IPS-15b (cell line): Measurements from ENCODE around the gene PSG7.
"Not testable (repeated sequence)": the region's sequence is repeated elsewhere in the genome, so short reads cannot be mapped to it uniquely, and the experiment has no call there.

Experiments used
- H3K27me3 ChIP-seq: one replicate; pipeline ENCODE4 v1.6.1; 2013; ENCODE audit warnings: low read length; ENCODE audit not compliant: control insufficient read depth, insufficient read depth
- H3K36me3 ChIP-seq: one replicate; pipeline ENCODE4 v1.6.1; 2013; ENCODE audit warnings: low read length; ENCODE audit not compliant: control insufficient read depth, insufficient read depth
- H3K4me1 ChIP-seq: one replicate; pipeline ENCODE4 v1.6.1; 2013; ENCODE audit warnings: mild to moderate bottlenecking, low read length; ENCODE audit not compliant: control insufficient read depth, insufficient read depth
- H3K4me3 ChIP-seq: one replicate; pipeline ENCODE4 v1.5.1; 2013; ENCODE audit warnings: low read depth, low read length
- H3K9ac ChIP-seq: one replicate; pipeline ENCODE4 v1.6.1; 2013; ENCODE audit warnings: low read depth, mild to moderate bottlenecking, low read length
- H3K9me3 ChIP-seq: one replicate; pipeline ENCODE4 v1.6.1; 2013; ENCODE audit warnings: mild to moderate bottlenecking, low read length; ENCODE audit not compliant: control insufficient read depth, insufficient read depth

PSG7 gene

DNA sequence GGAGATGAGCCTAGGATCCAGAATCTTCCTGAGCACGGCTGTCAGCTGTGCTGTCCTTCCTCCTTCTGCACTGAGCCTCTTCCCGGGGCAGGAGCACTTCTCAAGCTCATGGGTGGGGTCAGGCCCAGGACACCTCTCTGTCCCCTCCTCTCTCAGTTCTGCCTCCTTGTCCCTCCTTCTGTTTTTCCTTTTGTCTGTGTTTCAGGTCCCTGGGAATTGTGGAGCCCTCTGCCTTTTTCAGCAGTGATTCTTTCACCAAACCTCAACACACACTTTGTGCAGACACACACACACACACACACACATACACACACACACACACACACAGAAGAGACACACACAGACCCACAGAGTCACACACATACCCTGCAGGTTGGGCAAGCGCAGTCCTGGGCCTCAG is at the start of gene PSG7:
Gene PSG7 (minus strand): TSS at position 101 of the 400 bp plus-strand sequence. CDS start 131 bp downstream, outside the sequence.
- H3K9ac ChIP-seq, H3K4me3 ChIP-seq, H3K4me1 ChIP-seq, H3K36me3 ChIP-seq, H3K9me3 ChIP-seq, H3K27me3 ChIP-seq: not testable (repeated sequence)

DNA sequence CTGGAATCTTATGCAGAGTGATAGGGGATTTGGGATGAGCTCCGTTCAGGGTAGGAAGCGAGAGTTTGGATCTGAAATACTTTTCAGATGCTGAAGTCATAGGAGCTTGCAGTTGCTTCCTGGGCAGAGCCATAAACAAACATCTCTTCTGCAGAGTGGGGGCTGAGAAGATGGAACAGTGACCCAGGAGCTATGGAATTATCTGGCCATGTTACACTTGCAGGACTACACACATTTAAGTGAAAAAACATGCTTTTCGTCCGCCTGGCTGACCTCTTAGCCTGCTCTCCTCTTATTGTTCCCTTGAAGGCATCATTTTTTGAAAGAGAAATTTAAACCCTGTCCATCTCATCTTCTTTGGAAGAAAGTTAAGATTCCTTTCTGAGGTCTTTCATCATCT is 48.6 kb upstream of the PSG7 start:
- no peak overlapping the region for H3K4me3 ChIP-seq
- no peaks in the 10 kb centered on the region for H3K4me1 ChIP-seq
- H3K36me3 ChIP-seq: no peaks in the 10 kb centered on the region
- H3K27me3 ChIP-seq: no peaks in the 10 kb centered on the region
- H3K9ac ChIP-seq: no peak overlapping the region
- H3K9me3 ChIP-seq: no peaks in the 10 kb centered on the region

DNA sequence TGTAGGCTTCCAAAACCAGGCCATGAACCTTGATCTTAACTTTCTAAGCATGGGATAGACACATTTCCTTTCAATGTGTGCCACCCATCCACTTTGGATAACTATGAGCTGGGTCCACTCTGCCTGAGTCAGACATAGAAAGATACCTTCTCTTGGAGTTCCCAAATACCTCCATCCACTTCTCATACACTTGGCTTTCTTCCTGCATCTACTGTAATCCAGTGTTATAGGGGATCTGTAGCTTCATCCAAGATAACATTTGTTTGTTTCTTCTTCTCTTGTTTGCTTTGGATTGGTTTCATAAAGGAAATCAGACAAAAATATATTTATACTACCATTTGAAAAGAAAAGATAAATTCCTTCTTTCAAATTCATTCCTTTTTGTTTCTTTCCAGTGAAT is 45.1 kb upstream of the PSG7 start:
- H3K9ac ChIP-seq, H3K4me3 ChIP-seq, H3K4me1 ChIP-seq, H3K9me3 ChIP-seq, H3K27me3 ChIP-seq, H3K36me3 ChIP-seq: not testable (repeated sequence)

DNA sequence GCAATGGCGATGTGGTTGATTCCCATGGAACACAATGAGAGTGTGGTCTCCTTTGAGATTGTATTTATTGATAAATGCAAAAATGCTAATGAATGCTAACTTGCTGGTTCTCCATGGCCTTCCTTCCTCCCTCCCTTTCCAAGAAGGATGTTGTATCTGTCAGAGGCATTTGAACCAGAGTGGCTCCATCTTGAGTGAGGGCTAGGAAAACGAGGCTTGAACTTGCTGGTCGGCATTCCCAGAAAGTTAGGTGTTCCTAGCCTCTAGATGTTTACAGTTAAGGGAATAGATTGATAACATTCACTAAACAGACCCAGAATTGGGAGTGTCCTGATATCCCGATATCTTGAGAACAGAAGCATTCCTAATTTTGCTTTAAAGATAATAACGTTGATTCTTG is 34.4 kb upstream of the PSG7 start:
- H3K4me3 ChIP-seq, H3K4me1 ChIP-seq, H3K9me3 ChIP-seq, H3K27me3 ChIP-seq, H3K9ac ChIP-seq, H3K36me3 ChIP-seq: not testable (repeated sequence)

DNA sequence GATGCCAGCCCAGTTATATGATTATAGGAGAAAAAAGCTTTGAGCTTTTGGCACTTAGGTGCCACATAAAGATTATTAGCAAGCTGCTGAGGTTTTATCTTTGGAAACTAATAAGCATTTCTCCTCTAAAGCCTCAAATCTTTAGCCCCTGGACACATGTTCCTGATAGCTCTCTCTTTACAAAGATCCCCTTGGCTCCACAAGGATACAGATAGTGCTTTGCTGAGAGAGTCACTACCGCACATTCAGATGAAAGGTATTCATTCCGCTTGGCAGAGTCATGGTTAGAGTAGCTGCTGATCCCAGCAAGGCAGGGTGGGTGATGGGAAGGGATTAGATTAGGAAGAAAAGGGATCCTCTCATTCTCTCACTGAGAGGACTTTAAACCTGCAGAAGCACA is 28.2 kb upstream of the PSG7 start:
- Histone ChIP-seq H3K9ac (no peak overlapping the region), H3K4me1 (no peaks in the 10 kb centered on the region), H3K27me3 (no peaks in the 10 kb centered on the region), H3K4me3 (no peak overlapping the region), H3K9me3 (no peaks in the 10 kb centered on the region), H3K36me3 (no peaks in the 10 kb centered on the region)

DNA sequence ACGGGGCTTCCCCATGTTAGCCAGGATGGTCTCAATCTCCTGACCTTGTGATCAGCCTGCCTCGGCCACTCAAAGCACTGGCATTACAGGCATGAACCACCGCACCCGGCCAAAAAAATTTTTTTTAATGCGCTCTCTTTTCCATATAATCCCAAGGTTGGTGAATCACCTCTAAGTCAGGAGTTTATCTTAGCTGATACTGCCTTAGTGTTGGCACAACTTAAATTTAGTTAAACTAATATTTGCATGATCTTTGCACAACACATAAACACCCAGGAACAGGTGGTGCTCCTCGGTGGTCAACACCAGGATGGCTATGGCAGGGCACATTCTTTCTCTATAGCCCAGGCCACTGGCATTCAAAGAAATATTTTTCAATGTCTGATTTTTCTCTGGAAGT is 24.1 kb upstream of the PSG7 start:
- no peaks in the 10 kb centered on the region for H3K4me1 ChIP-seq
- no peak overlapping the region for H3K4me3 ChIP-seq
- no peaks in the 10 kb centered on the region for H3K27me3 ChIP-seq
- no peak overlapping the region for H3K9ac ChIP-seq
- H3K36me3 ChIP-seq: no peaks in the 10 kb centered on the region
- H3K9me3 ChIP-seq: no peaks in the 10 kb centered on the region

DNA sequence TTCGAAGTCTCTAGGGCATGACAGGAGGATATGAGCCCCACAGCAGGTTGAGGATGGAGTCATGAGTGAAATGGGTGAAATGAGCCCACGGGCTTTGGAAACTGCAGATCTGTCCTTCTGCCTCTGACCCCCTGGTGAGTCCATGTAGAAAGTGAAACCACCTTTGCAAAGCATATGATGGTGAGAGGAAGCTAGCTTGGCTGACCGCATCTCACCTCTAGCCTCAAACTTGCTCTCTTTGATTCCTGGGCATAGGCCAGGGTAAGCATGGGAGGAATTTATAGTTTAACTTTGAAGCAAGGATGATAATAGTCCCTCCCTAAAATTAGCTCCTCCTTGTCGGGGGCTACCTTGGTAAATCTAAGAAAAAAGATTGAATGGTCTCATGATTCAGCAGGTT is 15.1 kb upstream of the PSG7 start:
- not testable (repeated sequence) for H3K27me3 ChIP-seq, H3K36me3 ChIP-seq, H3K4me3 ChIP-seq, H3K9ac ChIP-seq, H3K9me3 ChIP-seq, H3K4me1 ChIP-seq

DNA sequence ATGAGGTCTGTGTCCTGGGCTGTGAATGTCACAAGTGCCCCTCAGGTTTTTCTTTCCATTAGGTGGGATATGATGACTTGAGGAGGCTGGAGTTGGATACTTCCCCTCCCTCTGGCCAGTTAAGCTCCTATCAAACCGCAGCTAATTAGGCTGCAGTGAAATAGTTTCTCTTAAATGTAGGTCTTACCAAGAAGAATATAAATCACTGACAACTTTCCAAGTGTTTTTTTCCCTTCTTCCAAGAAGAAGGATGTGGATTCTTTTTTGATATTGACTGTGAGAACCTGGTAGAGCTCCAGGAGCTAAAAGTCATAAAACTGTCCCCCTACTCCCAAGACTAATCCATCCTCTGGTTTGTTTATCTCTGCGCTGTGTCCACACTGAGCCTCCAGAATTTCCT is 14.5 kb upstream of the PSG7 start:
- not testable (repeated sequence) for H3K4me1 ChIP-seq, H3K36me3 ChIP-seq, H3K4me3 ChIP-seq, H3K27me3 ChIP-seq, H3K9ac ChIP-seq, H3K9me3 ChIP-seq

DNA sequence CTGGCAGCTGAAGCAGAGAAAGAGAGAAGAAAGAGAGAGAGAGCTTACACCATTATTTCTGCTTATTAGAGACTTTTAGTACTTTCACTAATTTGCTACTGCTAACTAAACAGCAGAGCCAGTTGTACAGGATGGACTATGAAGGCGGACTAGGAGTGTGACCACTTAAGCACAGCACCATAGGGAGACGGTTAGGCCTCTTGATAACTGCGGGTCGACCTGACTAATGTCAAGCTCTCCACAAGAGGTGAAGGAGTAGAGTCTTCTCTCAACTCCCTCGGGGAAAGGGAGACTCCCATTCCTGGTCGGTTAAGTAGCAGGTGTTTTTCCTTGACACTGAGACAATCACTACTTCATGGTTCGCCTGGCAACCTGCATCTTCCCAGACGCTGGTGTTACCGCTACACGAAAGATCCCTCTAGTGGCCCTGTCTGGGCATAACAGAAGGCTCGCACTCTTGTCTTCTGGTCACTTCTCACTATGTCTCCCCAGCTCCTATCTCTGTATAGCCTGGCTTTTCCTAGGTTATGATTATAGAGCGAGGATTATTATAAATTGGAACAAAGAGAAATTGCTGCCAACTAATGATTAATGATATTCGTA is 5.3 kb upstream of the PSG7 start:
- Histone ChIP-seq H3K36me3 (no peaks in the 10 kb centered on the region), H3K4me3 (no peak overlapping the region), H3K9ac (no peak overlapping the region), H3K27me3 (no peaks in the 10 kb centered on the region), H3K9me3 (no peaks in the 10 kb centered on the region), H3K4me1 (no peaks in the 10 kb centered on the region)

DNA sequence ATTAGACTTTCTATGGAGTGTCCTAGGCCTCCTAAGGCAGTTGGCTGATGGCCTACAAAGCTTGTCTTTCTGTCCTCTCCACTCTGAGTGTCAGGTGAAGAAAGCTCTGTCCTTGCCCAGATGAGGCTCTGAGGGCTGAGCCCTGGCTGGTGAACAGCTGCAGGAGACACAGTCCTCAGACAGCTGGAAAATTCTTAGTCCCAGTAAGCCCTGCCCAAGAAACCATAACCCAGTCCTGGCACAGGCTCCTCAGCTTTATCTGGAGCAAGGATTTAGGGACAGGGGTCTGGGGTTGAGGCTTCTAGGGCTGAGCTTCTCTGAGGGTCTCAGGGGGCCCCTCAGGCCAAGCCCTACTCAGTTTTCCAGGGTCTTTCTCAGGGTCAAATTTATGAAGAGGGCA is 2.3 kb downstream of the PSG7 start:
- not testable (repeated sequence) for H3K4me1 ChIP-seq, H3K9me3 ChIP-seq, H3K36me3 ChIP-seq, H3K9ac ChIP-seq, H3K27me3 ChIP-seq, H3K4me3 ChIP-seq

DNA sequence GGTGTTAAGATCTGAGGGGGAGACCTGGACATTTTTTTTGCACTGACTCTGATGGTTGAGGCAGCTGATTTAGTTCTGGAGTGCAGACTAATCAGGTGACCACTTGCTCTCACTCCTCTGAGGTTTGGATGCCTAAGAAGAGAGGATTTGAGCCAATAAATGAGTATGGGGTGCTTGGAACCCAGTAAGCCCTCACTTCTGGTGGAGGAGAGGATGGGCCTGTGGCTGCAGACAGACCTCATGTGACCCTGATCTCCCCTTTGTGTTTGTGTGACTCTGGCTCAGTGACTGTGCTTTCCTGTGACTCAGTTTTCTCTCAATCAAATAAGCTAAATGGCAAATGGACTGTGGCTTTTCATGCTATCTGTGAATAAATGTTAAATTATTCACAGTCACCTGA is 2.8 kb downstream of the PSG7 start:
- H3K4me3 ChIP-seq, H3K36me3 ChIP-seq, H3K9me3 ChIP-seq, H3K9ac ChIP-seq, H3K4me1 ChIP-seq, H3K27me3 ChIP-seq: not testable (repeated sequence)

DNA sequence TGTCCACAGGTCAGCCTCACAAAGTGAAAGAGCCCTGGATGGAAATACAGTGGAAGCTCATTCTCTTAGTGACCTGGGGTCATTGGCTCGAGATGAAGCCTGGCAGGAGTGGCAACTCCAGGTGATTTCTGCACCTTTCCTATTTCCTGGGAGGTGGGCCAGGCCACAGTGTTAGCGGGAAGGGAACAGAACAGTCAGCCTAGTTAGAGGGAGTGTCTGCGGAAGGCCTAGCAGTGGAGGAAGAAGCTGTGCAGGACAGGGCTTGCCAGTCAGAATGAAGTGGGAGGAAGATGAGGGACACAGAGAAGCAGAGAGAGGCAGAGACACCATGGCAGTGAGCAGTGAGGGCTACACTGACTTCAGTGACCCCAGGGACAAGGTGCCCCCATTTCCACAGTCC is 3.6 kb downstream of the PSG7 start:
- not testable (repeated sequence) for H3K9ac ChIP-seq, H3K4me3 ChIP-seq, H3K27me3 ChIP-seq, H3K36me3 ChIP-seq, H3K4me1 ChIP-seq, H3K9me3 ChIP-seq
